Activated CD4-positive, alpha-beta T cell treated with anti-CD3 and anti-CD28 coated beads, Interleukin-2, amount 50 U/mL, for 48 hours (primary cell): Measurements from ENCODE around the gene CARTPT.

Experiments used
- DNase-seq, 2 experiments: peaks; one replicate each; pipeline ENCODE4 v3.0.0-alpha.2; 2020

CARTPT gene

GRCh38 chr5:71738662-71739361 lies 19.7 kb downstream of the CARTPT start:
- no peak for DNase-seq

- DNase-seq = no peak
Observed at GRCh38 chr5:71740015-71740753, 21.1 kb downstream of the CARTPT start.

GRCh38 chr5:71743155-71743554 lies 24.1 kb downstream of the CARTPT start:
- DNase-seq = no peak

GRCh38 chr5:71744009-71744790 lies 25.1 kb downstream of the CARTPT start:
- no peak for DNase-seq

- no peak for DNase-seq
Observed at GRCh38 chr5:71747182-71747581, 28.1 kb downstream of the CARTPT start.

- no peak for DNase-seq
Observed at GRCh38 chr5:71748360-71748759, 29.3 kb downstream of the CARTPT start.

GRCh38 chr5:71751422-71751821 lies 32.3 kb downstream of the CARTPT start:
- DNase-seq = no peak

GRCh38 chr5:71752441-71753190 lies 33.5 kb downstream of the CARTPT start:
- no peak for DNase-seq

- peak; percentile 37 to 49 for DNase-seq
Observed at GRCh38 chr5:71757590-71758543, 38.8 kb downstream of the CARTPT start.

GRCh38 chr5:71762826-71763225 lies 43.8 kb downstream of the CARTPT start:
- no peak for DNase-seq

GRCh38 chr5:71767661-71768060 lies 48.6 kb downstream of the CARTPT start:
- DNase-seq = no peak

GRCh38 chr5:71769287-71769686 lies 50.2 kb downstream of the CARTPT start:
- DNase-seq = no peak

GRCh38 chr5:71770381-71770780 lies 51.3 kb downstream of the CARTPT start:
- no peak for DNase-seq
